ENCODE measurements around the gene GCSAML.
"Not testable (repeated sequence)": the region's sequence is repeated elsewhere in the genome, so short reads cannot be mapped to it uniquely, and the experiment has no call there.

GCSAML gene

GRCh38 chr1:247548769-247549182 lies at the start of gene GCSAML:
Gene GCSAML (plus strand): TSS chr1:247549134. CDS start chr1:247549192, 58 bp downstream.
- no peak for DNase-seq (ENCODE audit: low read depth)

DNA sequence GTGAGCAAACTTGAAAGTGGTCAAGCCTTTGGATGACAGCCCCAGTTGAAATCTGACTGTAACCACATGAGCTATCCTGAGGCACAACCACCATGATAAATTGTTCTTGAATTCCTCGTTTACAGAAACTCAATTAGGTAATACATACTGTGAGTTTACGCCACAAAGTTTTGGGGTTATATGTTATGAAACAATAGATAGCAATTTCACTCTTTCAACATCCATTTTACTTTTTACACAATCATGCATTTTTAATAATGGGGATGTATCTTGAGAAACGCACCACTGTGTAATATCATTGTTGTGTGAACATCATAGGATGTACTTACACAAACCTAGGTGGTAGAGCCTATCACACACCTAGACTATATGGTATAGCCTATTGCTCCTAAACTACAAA lies 48.1 kb upstream of the GCSAML start:
- DNase-seq (ENCODE audit: low read depth), result no peak

DNA sequence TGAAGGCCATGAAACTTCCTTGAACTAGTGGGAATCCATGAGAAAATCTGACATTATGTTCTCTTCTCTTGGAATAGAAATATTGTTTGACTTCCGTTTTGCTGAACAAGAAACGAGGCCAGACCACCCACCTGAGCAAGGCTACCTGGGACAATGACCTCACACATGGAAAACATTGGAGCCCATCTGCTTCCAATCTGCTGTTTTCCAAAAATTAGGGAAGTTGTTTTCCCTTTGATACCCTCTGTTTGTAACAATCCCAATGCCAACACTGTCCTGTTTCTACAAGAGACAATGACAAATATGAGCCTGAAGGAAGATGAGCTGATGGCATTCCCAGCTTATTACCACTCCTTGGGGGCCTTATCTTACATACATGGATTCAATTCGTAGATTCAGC lies 42.1 kb upstream of the GCSAML start:
- no peak for DNase-seq (ENCODE audit: low read depth)

DNA sequence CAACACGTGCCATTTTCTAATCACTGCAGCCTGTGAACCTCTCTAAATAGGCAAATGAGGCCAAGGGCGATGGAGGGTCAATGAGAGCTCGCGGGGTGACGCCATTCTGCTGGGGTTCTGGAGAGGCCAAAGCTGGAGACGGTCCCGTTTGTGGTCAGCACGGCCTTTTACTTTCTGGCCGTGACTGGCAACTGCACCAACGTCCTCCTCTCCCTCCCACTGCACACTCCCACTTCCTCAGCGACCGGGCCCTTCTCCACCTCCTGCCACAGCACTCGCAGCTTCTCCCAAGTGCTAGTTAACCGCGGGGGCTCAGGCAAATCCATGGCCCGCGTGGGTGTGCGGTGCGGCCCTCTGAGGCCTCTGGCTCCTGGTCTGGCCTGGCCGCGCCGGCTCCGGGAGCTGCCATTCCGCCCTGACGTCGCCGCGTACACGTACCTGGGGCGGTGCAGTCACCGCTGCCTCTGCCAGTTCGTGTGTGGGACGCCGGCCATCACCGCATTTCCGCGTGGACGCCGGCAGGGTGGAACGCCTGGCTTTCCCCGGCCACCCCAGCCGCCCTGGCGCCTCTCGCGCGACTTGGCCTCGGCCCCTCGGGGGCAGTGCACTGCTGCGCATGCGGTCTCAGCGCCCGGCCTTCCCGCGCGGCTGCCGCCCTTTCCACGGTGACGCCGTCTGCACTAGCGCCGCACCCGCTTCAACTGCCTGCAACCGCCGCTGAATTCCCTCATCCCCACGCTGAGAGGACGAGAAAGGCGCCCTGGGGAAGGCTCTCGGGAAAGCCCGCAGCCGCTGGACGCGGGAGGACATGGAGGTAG lies 30.9 kb upstream of the GCSAML start:
- DNase-seq (ENCODE audit: low read depth), result no peak

DNA sequence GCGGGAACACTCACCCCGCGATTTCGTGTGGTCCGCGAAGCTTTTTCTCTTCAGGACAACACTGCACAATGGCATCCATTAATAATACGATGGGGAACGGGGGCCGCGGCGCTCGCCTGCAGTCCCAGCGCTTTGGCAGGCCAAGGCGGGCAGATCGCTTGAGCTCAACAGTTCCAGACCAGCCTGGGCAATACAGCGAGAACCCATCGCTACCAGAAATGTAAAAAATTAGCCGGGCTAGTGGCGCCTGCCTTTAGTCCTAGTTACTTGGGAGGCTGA lies 30.4 kb upstream of the GCSAML start:
- DNase-seq (ENCODE audit: low read depth), result no peak

DNA sequence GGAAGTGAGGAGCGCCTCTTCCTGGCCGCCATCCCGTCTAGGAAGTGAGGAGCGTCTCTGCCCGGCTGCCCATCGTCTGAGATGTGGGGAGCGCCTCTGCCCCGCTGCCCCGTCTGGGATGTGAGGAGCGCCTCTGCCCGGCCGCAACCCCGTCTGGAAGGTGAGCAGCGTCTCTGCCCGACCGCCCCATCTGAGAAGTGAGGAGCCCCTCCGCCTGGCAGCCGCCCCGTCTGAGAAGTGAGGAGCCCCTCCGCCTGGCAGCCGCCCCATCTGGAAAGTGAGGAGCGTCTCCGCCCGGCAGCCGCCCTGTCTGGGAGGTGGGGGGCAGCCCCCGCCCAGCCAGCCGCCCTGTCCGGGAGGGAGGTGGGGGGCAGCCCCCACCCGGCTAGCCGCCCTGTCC lies 27.0 kb upstream of the GCSAML start:
- not testable (repeated sequence) for DNase-seq (ENCODE audit: low read depth)

DNA sequence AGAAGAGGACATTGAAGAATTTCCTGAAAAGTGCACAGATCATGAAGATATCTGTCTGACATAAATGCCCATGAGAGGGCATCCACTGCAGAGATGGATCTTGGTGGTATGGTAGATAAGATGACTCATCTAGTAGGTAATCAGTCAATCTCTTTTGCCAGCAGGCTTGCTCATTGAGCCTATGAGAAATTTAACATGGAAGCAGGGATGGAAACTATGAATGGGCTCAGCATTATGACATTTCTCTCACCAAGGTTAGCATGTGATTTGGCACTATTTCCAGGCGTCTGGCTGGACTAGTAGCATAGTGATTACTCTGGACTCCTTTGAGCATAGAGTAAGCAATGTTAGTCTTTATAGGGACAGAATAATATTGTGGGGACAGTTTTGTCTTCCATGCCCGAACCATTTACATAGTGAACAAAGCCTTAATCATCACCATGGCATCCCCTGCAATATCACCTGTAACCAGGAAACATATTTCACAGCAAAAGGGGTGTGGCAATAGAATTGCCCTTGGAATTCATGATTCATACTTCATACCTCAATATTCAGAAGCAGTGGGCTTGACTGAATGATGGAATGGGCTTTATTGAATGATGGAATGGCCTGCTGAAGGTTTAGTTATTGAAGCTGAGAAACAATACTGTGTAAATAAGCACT lies 20.0 kb upstream of the GCSAML start:
- DNase-seq (ENCODE audit: low read depth), result no peak

GRCh38 chr1:247529771-247530355 lies 19.1 kb upstream of the GCSAML start:
- no peak for DNase-seq (ENCODE audit: low read depth)

DNA sequence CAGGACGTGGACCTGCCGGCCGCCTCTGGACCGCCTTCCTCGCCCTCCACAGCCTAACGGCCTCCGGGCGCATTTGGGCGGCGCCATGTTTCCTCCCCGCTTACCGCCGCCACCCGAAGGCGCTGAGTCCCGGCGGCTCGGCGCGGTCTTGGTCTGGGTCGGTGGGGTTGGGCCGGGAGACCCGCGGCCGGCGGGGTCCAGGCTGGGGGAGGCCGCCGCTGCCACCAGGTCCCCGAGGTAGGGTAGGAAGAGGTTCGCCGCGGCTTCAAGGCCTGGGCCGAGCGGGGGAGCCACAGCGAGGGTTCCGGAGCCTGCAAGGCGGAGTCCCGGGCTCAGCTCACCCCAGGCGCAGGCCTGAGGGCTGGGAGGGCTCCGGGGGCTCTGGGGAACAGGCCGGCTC lies 18.1 kb upstream of the GCSAML start:
- DNase-seq (ENCODE audit: low read depth), result no peak

GRCh38 chr1:247531937-247532336 lies 17.0 kb upstream of the GCSAML start:
- DNase-seq (ENCODE audit: low read depth), result no peak

DNA sequence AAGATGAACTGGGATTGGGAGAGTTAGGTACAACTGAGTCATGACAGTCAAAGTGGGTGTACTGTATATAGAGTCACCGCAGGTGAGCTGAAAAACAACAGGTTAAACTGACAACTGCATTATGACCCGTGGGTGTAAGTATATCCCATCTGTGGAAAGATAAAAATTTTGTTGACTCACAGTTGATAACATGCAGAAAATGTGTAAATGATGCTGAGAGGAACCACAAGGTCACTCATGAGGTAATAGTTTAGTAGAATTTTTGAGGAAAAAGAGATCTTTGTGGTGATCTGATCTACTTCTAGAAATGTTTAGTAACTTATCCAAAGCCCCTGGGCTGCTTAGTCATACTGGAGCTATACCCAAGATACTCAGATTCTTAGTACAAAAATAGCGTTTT lies 13.5 kb upstream of the GCSAML start:
- DNase-seq (ENCODE audit: low read depth), result no peak

DNA sequence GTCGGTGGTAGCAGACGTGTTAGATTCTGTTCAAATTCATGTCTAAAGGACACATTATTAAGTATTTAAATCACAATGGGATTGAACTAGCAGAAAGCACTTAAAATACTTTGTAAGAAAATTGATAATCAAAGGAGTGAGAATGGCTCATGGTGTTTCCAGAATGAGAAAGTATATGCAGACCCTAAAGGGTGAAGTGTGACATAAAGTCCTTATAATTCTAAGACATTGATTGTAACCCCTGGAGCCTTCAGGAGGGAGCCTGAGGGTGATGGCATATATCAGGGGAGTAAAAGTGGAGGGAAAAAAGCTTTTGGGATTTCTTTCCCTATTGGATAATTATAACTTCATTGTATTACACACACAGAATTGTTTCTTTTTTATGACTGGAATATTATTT lies 12.6 kb upstream of the GCSAML start, which contains the start of gene OR2C3:
Gene OR2C3 (minus strand): TSS at position 101 of the 400 bp plus-strand sequence. CDS start 3,929 bp downstream, outside the sequence.
- no peak for DNase-seq (ENCODE audit: low read depth)

- no peak for DNase-seq (ENCODE audit: low read depth)
Observed at GRCh38 chr1:247538561-247538960, 10.4 kb upstream of the GCSAML start.

DNA sequence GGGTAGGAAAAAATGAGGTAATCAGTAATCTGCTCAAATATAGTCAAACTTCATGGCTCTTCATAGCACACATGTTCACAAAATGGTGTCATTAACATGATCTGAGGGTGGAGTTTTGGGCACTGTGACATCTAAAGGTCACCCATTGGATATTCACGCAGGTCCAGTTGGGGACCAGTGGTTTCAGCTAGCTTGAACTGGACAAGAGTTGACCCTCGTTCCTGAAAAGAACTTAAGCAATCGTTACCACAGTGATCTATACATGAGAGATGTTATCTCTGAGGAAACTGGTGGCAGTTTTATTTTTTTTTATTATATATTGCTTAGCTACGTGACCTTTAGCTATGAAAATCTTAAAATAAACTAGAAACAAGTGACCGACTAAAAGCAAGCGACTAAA lies 9.7 kb upstream of the GCSAML start:
- no peak for DNase-seq (ENCODE audit: low read depth)

GRCh38 chr1:247540581-247540980 lies 8.4 kb upstream of the GCSAML start:
- no peak for DNase-seq (ENCODE audit: low read depth)

DNA sequence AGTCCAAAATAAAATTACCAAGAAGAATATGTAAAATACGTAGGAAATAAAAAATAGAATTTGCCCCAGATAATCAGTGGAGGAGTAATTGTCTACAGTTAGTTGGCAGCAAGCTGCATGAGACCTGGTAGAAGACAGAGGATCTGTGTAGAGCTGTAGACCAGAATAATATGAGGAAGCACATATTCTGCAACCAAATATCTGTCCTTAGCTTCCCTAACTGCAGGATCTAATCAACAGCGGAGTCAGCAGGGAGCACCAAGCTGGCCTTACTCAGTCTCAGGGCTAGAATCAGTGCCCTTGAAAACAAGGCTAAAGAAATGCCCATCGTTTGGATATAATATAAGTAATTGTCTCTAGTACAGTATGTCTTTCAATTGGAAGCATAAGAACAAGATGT lies 6.1 kb upstream of the GCSAML start:
- DNase-seq (ENCODE audit: low read depth), result no peak

DNA sequence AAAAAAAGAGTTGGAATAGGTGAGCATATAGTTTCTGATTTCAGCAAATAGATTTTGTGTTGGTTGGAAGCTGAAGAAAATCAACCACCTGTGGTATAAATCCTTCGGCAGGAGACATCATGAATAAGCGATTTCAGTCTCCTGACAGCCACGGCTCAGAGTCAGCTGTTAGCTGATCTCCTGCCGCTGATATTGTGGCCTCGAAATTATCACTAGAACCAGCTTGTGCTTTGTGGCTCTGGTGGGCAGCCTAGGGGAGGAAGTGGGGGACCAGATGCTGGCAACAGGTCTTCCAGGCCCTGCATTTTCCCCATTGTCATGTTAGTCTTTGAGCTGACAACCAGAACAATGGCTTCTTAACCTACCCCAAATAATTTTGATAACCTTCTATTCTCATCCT lies 842 bp upstream of the GCSAML start:
- no peak for DNase-seq (ENCODE audit: low read depth)

DNA sequence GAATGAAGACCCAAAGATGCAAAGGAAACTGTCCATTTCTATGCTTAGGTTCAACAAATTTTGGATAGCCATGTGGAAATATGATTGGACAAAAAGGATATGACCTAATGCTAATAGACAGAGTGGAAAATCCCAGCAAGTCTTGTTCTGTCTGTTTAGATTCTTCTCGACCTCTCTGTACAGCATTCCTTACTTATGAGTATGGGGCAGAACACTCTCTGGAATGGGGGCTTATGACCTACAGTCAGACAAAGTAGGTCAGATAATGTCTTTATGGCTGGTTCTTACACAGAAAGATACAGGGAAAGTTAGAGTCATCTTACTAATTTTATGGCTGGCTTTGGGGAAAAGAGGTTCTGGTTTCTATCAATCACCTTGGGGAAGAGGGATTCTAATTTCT lies 2.8 kb downstream of the GCSAML start:
- no peak for DNase-seq (ENCODE audit: low read depth)

DNA sequence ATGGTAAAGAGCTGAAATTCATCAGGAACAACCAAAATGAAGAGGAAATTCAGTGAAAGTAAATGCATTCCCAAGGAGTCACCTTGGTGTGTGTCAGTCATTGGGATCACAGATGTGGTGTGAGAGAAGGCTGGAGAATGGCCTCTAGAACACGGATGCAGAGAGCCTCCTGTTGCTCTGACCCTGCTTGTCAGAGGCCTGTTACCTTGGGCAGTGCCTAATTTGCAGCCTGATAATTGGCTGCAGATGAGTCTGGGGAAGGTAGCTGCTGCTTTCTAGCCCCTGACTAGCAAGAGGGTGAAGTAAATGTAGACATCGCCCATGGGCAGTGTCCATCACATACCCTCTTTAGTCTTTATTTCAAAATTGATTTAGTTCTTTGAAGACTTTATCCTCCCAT lies 3.3 kb downstream of the GCSAML start:
- DNase-seq (ENCODE audit: low read depth), result no peak

DNA sequence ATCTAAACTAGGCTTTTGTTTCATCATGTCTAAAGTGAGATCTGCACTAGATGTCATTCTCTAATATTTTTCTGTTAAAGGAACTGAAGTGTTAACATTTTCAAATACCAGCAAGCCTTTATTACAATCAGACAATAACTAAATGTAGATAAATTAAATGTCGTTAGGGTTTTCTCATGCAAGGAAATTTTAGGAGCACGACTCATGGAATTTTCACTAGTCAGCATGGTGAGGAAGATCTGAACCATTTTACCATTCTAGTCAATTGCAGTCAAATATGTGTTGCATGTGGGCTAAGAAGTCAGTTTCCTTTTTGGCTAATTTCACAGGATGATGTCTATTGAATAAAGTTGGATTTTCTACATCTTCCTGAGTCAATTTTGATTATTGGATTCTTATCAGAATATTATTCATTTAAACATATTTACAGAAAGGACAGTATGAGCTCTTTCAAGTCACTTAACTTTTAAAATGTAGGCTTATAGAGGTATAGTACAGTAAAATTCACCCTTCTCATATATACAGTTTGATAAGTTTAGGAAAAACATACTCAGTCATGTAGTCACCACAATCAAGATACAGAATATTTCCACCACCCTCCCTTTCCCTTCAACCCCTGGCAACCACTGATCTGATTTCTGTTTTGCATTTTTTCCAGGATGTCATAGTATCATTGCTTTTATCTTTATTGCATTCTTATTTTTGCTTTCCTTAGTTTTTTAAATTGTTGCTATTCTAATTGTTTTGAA lies 9.2 kb downstream of the GCSAML start:
- no peak for DNase-seq (ENCODE audit: low read depth)

GRCh38 chr1:247561711-247562110 lies 12.8 kb downstream of the GCSAML start:
- no peak for DNase-seq (ENCODE audit: low read depth)

- DNase-seq (ENCODE audit: low read depth), result no peak
Observed at GRCh38 chr1:247562198-247562597, 13.3 kb downstream of the GCSAML start.

GRCh38 chr1:247574236-247574635 lies 25.3 kb downstream of the GCSAML start:
- no peak for DNase-seq (ENCODE audit: low read depth)
